MM.1S (cell line): Measurements from ENCODE around the gene USF1.
A peak's percentile ranks its signal among the peaks of the same experiment; 100 is the strongest.
"Not testable (repeated sequence)": the region's sequence is repeated elsewhere in the genome, so short reads cannot be mapped to it uniquely, and the experiment has no call there.

ENCODE experiments used
- DNase-seq: peaks from one replicate; pipeline ENCODE4 v3.0.0-alpha.2; 2015
- H2AFZ ChIP-seq: fragments of 300-600 bp; sonication (generic); 2 replicates; pipeline ENCODE4 v1.6.0; 2016; ENCODE audit warnings: antibody characterized with exemption, low read length
- H3F3A ChIP-seq: fragments of 300-600 bp; sonication (generic); 2 replicates; pipeline ENCODE4 v1.6.1; 2016; ENCODE audit warnings: mild to moderate bottlenecking, antibody characterized with exemption, low read length, moderate library complexity, mixed read lengths; ENCODE audit not compliant: insufficient read depth
- H3K27ac ChIP-seq: fragments of 300-600 bp; sonication (generic); 2 replicates; pipeline ENCODE4 v1.5.1; 2016; ENCODE audit warnings: mild to moderate bottlenecking, low read length
- H3K27me3 ChIP-seq: fragments of 300-600 bp; sonication (generic); replicated peaks from 2 replicates; pipeline ENCODE4 v1.6.0; 2016; ENCODE audit warnings: low read length; ENCODE audit not compliant: insufficient read depth
- H3K36me3 ChIP-seq: fragments of 300-600 bp; sonication (generic); replicated peaks from 2 replicates; pipeline ENCODE4 v1.6.1; 2016; ENCODE audit warnings: mild to moderate bottlenecking, low read length, mixed read lengths; ENCODE audit not compliant: insufficient read depth
- H3K4me1 ChIP-seq: fragments of 300-600 bp; sonication (generic); 2 replicates; pipeline ENCODE4 v1.6.1; 2016; ENCODE audit warnings: low read length, mixed read lengths
- H3K4me2 ChIP-seq: fragments of 300-600 bp; sonication (generic); 2 replicates; pipeline ENCODE4 v1.6.0; 2016; ENCODE audit warnings: low read depth, low read length
- H3K4me3 ChIP-seq: fragments of 300-600 bp; sonication (generic); 2 replicates; pipeline ENCODE4 v1.5.1; 2016; ENCODE audit warnings: low read length, mixed read lengths
- H3K79me2 ChIP-seq: fragments of 300-600 bp; sonication (generic); 2 replicates; pipeline ENCODE4 v1.6.1; 2016; ENCODE audit warnings: mixed run types, low read length, mixed read lengths
- H3K9ac ChIP-seq: fragments of 300-600 bp; sonication (generic); 2 replicates; pipeline ENCODE4 v1.6.1; 2016; ENCODE audit warnings: low read length, mixed read lengths
- H3K9me2 ChIP-seq: fragments of 300-600 bp; sonication (generic); replicated peaks from 2 replicates; pipeline ENCODE4 v1.6.1; 2016; ENCODE audit warnings: mild to moderate bottlenecking, low read length, mixed read lengths; ENCODE audit not compliant: insufficient read depth
- H3K9me3 ChIP-seq: fragments of 300-600 bp; sonication (generic); replicated peaks from 2 replicates; pipeline ENCODE4 v1.6.1; 2016; ENCODE audit warnings: mild to moderate bottlenecking, low read length, mixed read lengths; ENCODE audit not compliant: insufficient read depth
- H4K20me1 ChIP-seq: fragments of 300-600 bp; sonication (generic); 2 replicates; pipeline ENCODE4 v1.6.1; 2016; ENCODE audit warnings: mild to moderate bottlenecking, low read length, moderate library complexity, mixed read lengths; ENCODE audit not compliant: insufficient read depth
- CTCF ChIP-seq: fragments of 300-600 bp; sonication (generic); IDR thresholded peaks from 2 replicates; pipeline ENCODE4 v1.5.1; 2016; ENCODE audit warnings: antibody characterized with exemption, low read length, mixed read lengths
- EZH2 ChIP-seq: fragments of 300-600 bp; sonication (generic); optimal IDR thresholded peaks from 2 replicates; pipeline ENCODE3; 2017; ENCODE audit warnings: low read depth, mild to moderate bottlenecking, antibody characterized with exemption, low read length, mixed read lengths
- EZH2phosphoT487 ChIP-seq: fragments of 300-600 bp; sonication (generic); IDR thresholded peaks from 2 replicates; pipeline ENCODE4 v1.6.1; 2018; ENCODE audit warnings: antibody characterized with exemption, low read length

The USF1 gene

GRCh38 chr1:161068306-161069234 is 22.8 kb upstream of the USF1 start:
- H3K79me2 ChIP-seq: peaks cover 59% of the 10 kb centered on the region
- H3K27ac ChIP-seq: peak overlapping the region; percentile 94
- peak overlapping the region; percentile 94 for H3K4me3 ChIP-seq
- H3K4me2 ChIP-seq: peak overlapping the region; percentile 90
- TF ChIP-seq CTCF (no peak), EZH2phosphoT487 (no peak), EZH2 (no peak)
- H3K9me2 ChIP-seq: no peaks in the 10 kb centered on the region
- no peaks in the 10 kb centered on the region for H3K36me3 ChIP-seq
- no peaks in the 10 kb centered on the region for H4K20me1 ChIP-seq
- peak overlapping the region; percentile 97 for H3K9ac ChIP-seq
- peak; percentile 76 for DNase-seq
- H2AFZ ChIP-seq: no peak overlapping the region
- peaks cover 45% of the 10 kb centered on the region for H3K4me1 ChIP-seq
- peaks cover 31% of the 10 kb centered on the region for H3F3A ChIP-seq
- H3K27me3 ChIP-seq: no peaks in the 10 kb centered on the region
- H3K9me3 ChIP-seq: no peaks in the 10 kb centered on the region

- H2AFZ ChIP-seq: no peak overlapping the region
- no peaks in the 10 kb centered on the region for H3K36me3 ChIP-seq
- no peaks in the 10 kb centered on the region for H3K9me3 ChIP-seq
- TF ChIP-seq EZH2phosphoT487: no peak
- no peak for TF ChIP-seq CTCF
- no peak for TF ChIP-seq EZH2
- H3K9me2 ChIP-seq: no peaks in the 10 kb centered on the region
- H3K9ac ChIP-seq: no peak overlapping the region
- DNase-seq: no peak
- peak overlapping the region; percentile 5; the same call in 1 of the 2 replicates for H3K4me2 ChIP-seq
- H3F3A ChIP-seq: peaks cover 36% of the 10 kb centered on the region
- H3K4me1 ChIP-seq: peaks cover 49% of the 10 kb centered on the region
- no peaks in the 10 kb centered on the region for H4K20me1 ChIP-seq
- no peak overlapping the region for H3K4me3 ChIP-seq
- no peaks in the 10 kb centered on the region for H3K27me3 ChIP-seq
- peaks cover 78% of the 10 kb centered on the region for H3K79me2 ChIP-seq
- no peak overlapping the region; the same call in 1 of the 2 replicates for H3K27ac ChIP-seq
Observed at GRCh38 chr1:161066694-161067093, 20.9 kb upstream of the USF1 start.

- not testable (repeated sequence) for H3K4me3 ChIP-seq, H2AFZ ChIP-seq, H3K36me3 ChIP-seq, H3K9ac ChIP-seq, H3K9me2 ChIP-seq, DNase-seq, H3K9me3 ChIP-seq, H3K27ac ChIP-seq, H3K4me2 ChIP-seq, H3K27me3 ChIP-seq, H4K20me1 ChIP-seq
- H3K4me1 ChIP-seq: peaks cover 50% of the 10 kb centered on the region
- H3K79me2 ChIP-seq: peaks cover 88% of the 10 kb centered on the region
- H3F3A ChIP-seq: peaks cover 43% of the 10 kb centered on the region
Observed at GRCh38 chr1:161065681-161066080, 19.9 kb upstream of the USF1 start.

GRCh38 chr1:161063936-161064335 is 18.2 kb upstream of the USF1 start:
- not testable (repeated sequence) for H3K9me3 ChIP-seq, H4K20me1 ChIP-seq, H3K9me2 ChIP-seq, H3K36me3 ChIP-seq, H2AFZ ChIP-seq, H3K9ac ChIP-seq, H3K4me3 ChIP-seq, H3K27me3 ChIP-seq, DNase-seq
- H3F3A ChIP-seq: peaks cover 41% of the 10 kb centered on the region
- H3K27ac ChIP-seq: peak overlapping the region; percentile 11; the same call in 1 of the 2 replicates
- peaks cover 57% of the 10 kb centered on the region for H3K4me1 ChIP-seq
- H3K4me2 ChIP-seq: peak overlapping the region; percentile 3; the same call in 1 of the 2 replicates
- peaks cover 92% of the 10 kb centered on the region for H3K79me2 ChIP-seq
